Right lobe of liver (tissue), 4 donors: ENCODE data around the gene COL23A1.

ENCODE experiments used
- CTCF ChIP-seq, 4 donors: fragments of 200-600 bp in 3 of 4; fragments of 450-650 bp in 1 of 4; IDR thresholded peaks; one replicate each; pipeline versions ENCODE4 v1.5.1 to v1.8.0; 2016 to 2022; ENCODE audit warnings: antibody characterized with exemption in 4 of 4, mild to moderate bottlenecking in 2 of 4
- POLR2A ChIP-seq: fragments of 450-650 bp; IDR thresholded peaks from one replicate; pipeline ENCODE4 v1.6.1; 2017; ENCODE audit warnings: antibody characterized with exemption, mild to moderate bottlenecking
- donor health status: DM: no; HTN: no; CAD: no.
- donor health status: DM: no; HTN: no; CAD: no.
- donor health status: DM: no; HTN: yes; CAD: no.

- TF ChIP-seq CTCF (IDR thresholded peaks at IDR 0.05), result no peak
- TF ChIP-seq POLR2A, result no peak
These were observed 161.1 kb downstream of the COL23A1 start for GRCh38 chr5:178429156-178429468.
